WTC11 (cell line): ENCODE results near the gene FNIP1. TPM values are rescaled to one million over a fixed set of nuclear protein-coding genes. Genes with fewer than 3 reads are reported as not detected.

Experiments
- ATAC-seq: fragments of 200-7000 bp; cut with Tn5 transposase; 2 replicates; pipeline ENCODE4 v1.10.0; 2021; ENCODE audit warnings: mild to moderate bottlenecking, moderate library complexity
- CTCF ChIA-PET: fragments of 300-600 bp; sonication (Branson Sonifier 250); formaldehyde crosslinking; loops from one replicate; lab custom pipeline; 2021; ENCODE audit warnings: antibody characterized with exemption; lab: Charles Lee
- POLR2A ChIA-PET: fragments of 350-600 bp; sonication (Branson Sonifier 250); formaldehyde crosslinking; loops from one replicate; lab custom pipeline; 2021; ENCODE audit warnings: antibody characterized with exemption; lab: Charles Lee
- DNase-seq: peaks from one replicate; pipeline ENCODE4 v3.0.0; 2021; ENCODE audit warnings: low spot score
- H3K27ac Mint-ChIP-seq: 2 replicates; pipeline ENCODE4 v1.8.0; 2021; ENCODE audit warnings: mixed read lengths
- H3K27me3 Mint-ChIP-seq: 2 replicates; pipeline ENCODE4 v1.8.0; 2021; ENCODE audit warnings: low read depth, mild to moderate bottlenecking, moderate library complexity, mixed read lengths
- H3K36me3 Mint-ChIP-seq: 2 replicates; pipeline ENCODE4 v1.8.0; 2021; ENCODE audit warnings: mixed read lengths
- H3K4me1 Mint-ChIP-seq: 2 replicates; pipeline ENCODE4 v1.8.0; 2022; ENCODE audit warnings: mixed read lengths
- H3K4me3 Mint-ChIP-seq: 2 replicates; pipeline ENCODE4 v1.8.0; 2021; ENCODE audit warnings: mild to moderate bottlenecking, moderate library complexity, mixed read lengths
- H3K9me3 Mint-ChIP-seq: 2 replicates; pipeline ENCODE4 v1.8.0; 2021; ENCODE audit warnings: mixed read lengths
- AFF4 ChIP-seq: sonication (generic); formaldehyde crosslinking; IDR thresholded peaks from 2 replicates; pipeline ENCODE4 v1.8.1; 2023; ENCODE audit warnings: mild to moderate bottlenecking, missing genetic modification reagents, borderline replicate concordance
- CDX4 ChIP-seq: fragments of 250-450 bp; sonication (Bioruptor Pico); IDR thresholded peaks from 2 replicates; pipeline ENCODE4 v1.9.0; 2021; ENCODE audit warnings: moderate library complexity, mild to moderate bottlenecking, inconsistent platforms, borderline replicate concordance
- EMX1 ChIP-seq: fragments of 250-450 bp; sonication (Bioruptor Pico); IDR thresholded peaks from 2 replicates; pipeline ENCODE4 v1.8.0; 2021; ENCODE audit warnings: mild to moderate bottlenecking
- FOXK1 ChIP-seq: sonication (generic); formaldehyde crosslinking; IDR thresholded peaks from 2 replicates; pipeline ENCODE4 v1.8.0; 2022; ENCODE audit warnings: mild to moderate bottlenecking, moderate library complexity, missing genetic modification reagents
- IRF2 ChIP-seq: sonication (generic); formaldehyde crosslinking; IDR thresholded peaks from 2 replicates; pipeline ENCODE4 v1.8.0; 2022; ENCODE audit warnings: low read depth, missing genetic modification reagents, borderline replicate concordance
- KAT7 ChIP-seq: sonication (generic); formaldehyde crosslinking; IDR thresholded peaks from 2 replicates; pipeline ENCODE4 v1.8.1; 2023; ENCODE audit warnings: missing genetic modification reagents, mild to moderate bottlenecking, borderline replicate concordance
- NR2C2 ChIP-seq: sonication (generic); formaldehyde crosslinking; IDR thresholded peaks from 2 replicates; pipeline ENCODE4 v1.8.0; 2022; ENCODE audit warnings: mild to moderate bottlenecking, missing genetic modification reagents
- OVOL2 ChIP-seq: fragments of 250-450 bp; sonication (Bioruptor Pico); IDR thresholded peaks from 2 replicates; pipeline ENCODE4 v1.9.0; 2021; ENCODE audit warnings: mild to moderate bottlenecking, borderline replicate concordance
- PRRX2 ChIP-seq: fragments of 250-450 bp; sonication (Bioruptor Pico); IDR thresholded peaks from 2 replicates; pipeline ENCODE4 v1.8.0; 2021; ENCODE audit warnings: mild to moderate bottlenecking
- SMAD4 ChIP-seq: sonication (generic); formaldehyde crosslinking; IDR thresholded peaks from 2 replicates; pipeline ENCODE4 v1.8.0; 2022; ENCODE audit warnings: mild to moderate bottlenecking, missing genetic modification reagents
- TCF7 ChIP-seq: sonication (generic); formaldehyde crosslinking; IDR thresholded peaks from 2 replicates; pipeline ENCODE4 v1.8.0; 2022; ENCODE audit warnings: mild to moderate bottlenecking, low read depth, missing genetic modification reagents, moderate library complexity
- TEAD1 ChIP-seq: sonication (generic); formaldehyde crosslinking; IDR thresholded peaks from 2 replicates; pipeline ENCODE4 v1.8.0; 2022; ENCODE audit warnings: mild to moderate bottlenecking, missing genetic modification reagents
- TEAD4 ChIP-seq: sonication (generic); formaldehyde crosslinking; IDR thresholded peaks from 2 replicates; pipeline ENCODE4 v1.8.0; 2022; ENCODE audit warnings: mild to moderate bottlenecking, missing genetic modification reagents
- TP53 ChIP-seq: sonication (generic); formaldehyde crosslinking; IDR thresholded peaks from 2 replicates; pipeline ENCODE4 v1.8.1; 2023; ENCODE audit warnings: mild to moderate bottlenecking, missing genetic modification reagents
- ZNF138 ChIP-seq: sonication (generic); formaldehyde crosslinking; conservative IDR thresholded peaks from 2 replicates; pipeline ENCODE4 v1.8.1; 2022; ENCODE audit warnings: mild to moderate bottlenecking, moderate library complexity, missing genetic modification reagents
- ZNF263 ChIP-seq: sonication (generic); formaldehyde crosslinking; IDR thresholded peaks from 2 replicates; pipeline ENCODE4 v1.8.1; 2022; ENCODE audit warnings: low read depth, mild to moderate bottlenecking, moderate library complexity, missing genetic modification reagents
- ZNF396 ChIP-seq: fragments of 250-450 bp; sonication (Bioruptor Pico); IDR thresholded peaks from 2 replicates; pipeline ENCODE4 v1.8.0; 2021; ENCODE audit warnings: mild to moderate bottlenecking, moderate library complexity, borderline replicate concordance
- ZNF671 ChIP-seq: fragments of 250-450 bp; sonication (Bioruptor Pico); IDR thresholded peaks from 2 replicates; pipeline ENCODE4 v1.8.0; 2021; ENCODE audit warnings: mild to moderate bottlenecking
- total RNA-seq: library from RNA; stranded (reverse); gene quantifications from 3 replicates; pipeline ENCODE4 v1.2.3, GENCODE V29; 2021
- TF ChIP-seq, protein P1 (sequence below): fragments of 250-450 bp; sonication (Bioruptor Pico); IDR thresholded peaks from 2 replicates; pipeline ENCODE4 v1.9.0; 2021; ENCODE audit warnings: mild to moderate bottlenecking, borderline replicate concordance
- TF ChIP-seq, protein P2 (sequence below): sonication (generic); formaldehyde crosslinking; IDR thresholded peaks from 2 replicates; pipeline ENCODE4 v1.8.1; 2022; ENCODE audit warnings: mild to moderate bottlenecking, moderate library complexity, missing genetic modification reagents

Gene FNIP1
- total RNA-seq, 1 experiment from 2014 or later, result 17.2 TPM

DNA sequence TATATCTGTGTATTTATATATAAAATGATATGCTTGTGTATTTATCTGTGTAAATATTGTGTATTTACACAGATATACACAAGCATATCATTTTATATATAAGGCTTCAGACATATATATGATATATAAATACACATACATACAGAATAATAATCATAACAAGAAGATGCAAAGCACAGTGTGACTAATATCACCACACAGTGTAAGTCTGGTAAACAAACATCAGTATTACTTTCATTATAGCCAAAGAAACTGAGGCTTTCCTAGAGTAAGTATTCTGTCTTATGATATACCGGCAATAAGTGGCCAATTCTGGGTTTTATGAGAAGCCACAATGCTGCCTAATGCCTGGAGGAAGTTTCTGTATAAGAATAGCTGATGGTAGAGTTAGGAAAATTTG, 131.9 kb downstream of the FNIP1 start (continued):
- no peak for TF ChIP-seq IRF2

DNA sequence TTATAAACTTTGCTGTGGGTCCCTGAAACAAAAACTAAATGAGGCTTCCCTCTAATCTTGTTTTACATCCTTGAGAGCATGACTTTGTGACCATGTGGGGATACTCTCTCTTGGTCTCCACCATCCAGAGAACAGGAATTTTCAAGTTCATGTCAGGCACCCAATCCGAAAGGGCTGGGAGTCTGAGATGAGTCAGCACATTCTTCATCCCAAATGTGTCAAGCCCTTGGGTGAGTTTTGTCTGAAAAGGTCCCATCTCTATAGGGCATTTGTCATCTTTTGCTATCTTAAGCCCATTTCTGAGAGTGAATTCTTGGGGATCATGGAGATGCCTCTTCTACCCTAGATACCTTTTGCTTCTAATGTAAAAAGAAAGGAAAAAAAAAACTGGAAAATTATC, 134.9 kb downstream of the FNIP1 start:
- peaks cover 37% of the 10 kb centered on the region for H3K9me3 Mint-ChIP-seq
- DNase-seq (no peak), ATAC-seq (no peak)
- no peak overlapping the region for H3K27ac Mint-ChIP-seq
- no peaks in the 10 kb centered on the region; the same call in 1 of the 2 replicates for H3K27me3 Mint-ChIP-seq
- CTCF ChIA-PET, result no interaction called here
- peaks cover 53% of the 10 kb centered on the region for H3K36me3 Mint-ChIP-seq
- TF ChIP-seq TEAD4 (CRISPR knock-in tag) (no peak), KAT7 (CRISPR knock-in tag) (no peak), TCF7 (no peak), PRRX2 (CRISPR knock-in tag) (no peak), NR2C2 (CRISPR knock-in tag) (no peak), OVOL2 (CRISPR knock-in tag) (no peak), SMAD4 (CRISPR knock-in tag) (no peak), AFF4 (CRISPR knock-in tag) (no peak), TEAD1 (no peak)
- TF ChIP-seq, protein P1, sequence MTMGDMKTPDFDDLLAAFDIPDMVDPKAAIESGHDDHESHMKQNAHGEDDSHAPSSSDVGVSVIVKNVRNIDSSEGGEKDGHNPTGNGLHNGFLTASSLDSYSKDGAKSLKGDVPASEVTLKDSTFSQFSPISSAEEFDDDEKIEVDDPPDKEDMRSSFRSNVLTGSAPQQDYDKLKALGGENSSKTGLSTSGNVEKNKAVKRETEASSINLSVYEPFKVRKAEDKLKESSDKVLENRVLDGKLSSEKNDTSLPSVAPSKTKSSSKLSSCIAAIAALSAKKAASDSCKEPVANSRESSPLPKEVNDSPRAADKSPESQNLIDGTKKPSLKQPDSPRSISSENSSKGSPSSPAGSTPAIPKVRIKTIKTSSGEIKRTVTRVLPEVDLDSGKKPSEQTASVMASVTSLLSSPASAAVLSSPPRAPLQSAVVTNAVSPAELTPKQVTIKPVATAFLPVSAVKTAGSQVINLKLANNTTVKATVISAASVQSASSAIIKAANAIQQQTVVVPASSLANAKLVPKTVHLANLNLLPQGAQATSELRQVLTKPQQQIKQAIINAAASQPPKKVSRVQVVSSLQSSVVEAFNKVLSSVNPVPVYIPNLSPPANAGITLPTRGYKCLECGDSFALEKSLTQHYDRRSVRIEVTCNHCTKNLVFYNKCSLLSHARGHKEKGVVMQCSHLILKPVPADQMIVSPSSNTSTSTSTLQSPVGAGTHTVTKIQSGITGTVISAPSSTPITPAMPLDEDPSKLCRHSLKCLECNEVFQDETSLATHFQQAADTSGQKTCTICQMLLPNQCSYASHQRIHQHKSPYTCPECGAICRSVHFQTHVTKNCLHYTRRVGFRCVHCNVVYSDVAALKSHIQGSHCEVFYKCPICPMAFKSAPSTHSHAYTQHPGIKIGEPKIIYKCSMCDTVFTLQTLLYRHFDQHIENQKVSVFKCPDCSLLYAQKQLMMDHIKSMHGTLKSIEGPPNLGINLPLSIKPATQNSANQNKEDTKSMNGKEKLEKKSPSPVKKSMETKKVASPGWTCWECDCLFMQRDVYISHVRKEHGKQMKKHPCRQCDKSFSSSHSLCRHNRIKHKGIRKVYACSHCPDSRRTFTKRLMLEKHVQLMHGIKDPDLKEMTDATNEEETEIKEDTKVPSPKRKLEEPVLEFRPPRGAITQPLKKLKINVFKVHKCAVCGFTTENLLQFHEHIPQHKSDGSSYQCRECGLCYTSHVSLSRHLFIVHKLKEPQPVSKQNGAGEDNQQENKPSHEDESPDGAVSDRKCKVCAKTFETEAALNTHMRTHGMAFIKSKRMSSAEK, result no peak
- no peaks in the 10 kb centered on the region for H3K4me1 Mint-ChIP-seq
- H3K4me3 Mint-ChIP-seq, result no peak overlapping the region
- POLR2A ChIA-PET, result no interaction called here

DNA sequence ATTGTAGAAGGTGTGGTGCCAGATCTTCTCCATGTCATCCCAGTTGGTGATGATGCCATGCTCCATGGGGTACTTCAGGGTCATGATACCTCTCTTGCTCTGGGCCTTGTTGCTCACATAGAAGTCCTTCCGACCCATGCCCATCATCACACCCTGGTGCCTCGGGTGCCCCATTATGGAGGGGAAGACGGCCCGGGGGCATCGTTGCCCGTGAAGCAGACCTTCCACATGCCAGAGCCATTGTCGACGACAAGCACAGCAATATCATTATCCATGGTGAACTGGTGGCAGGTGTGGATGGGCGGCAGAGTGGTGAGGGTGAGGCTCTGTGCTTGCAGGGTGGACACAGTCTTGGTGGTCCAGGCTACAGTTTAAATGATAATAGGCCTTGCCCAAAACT, 137.0 kb downstream of the FNIP1 start:
- CTCF ChIA-PET, result no interaction called here
- Mint-ChIP-seq H3K4me3 (no peak overlapping the region), H3K9me3 (peaks cover 37% of the 10 kb centered on the region), H3K27ac (no peak overlapping the region), H3K36me3 (peaks cover 53% of the 10 kb centered on the region), H3K4me1 (no peaks in the 10 kb centered on the region), H3K27me3 (no peaks in the 10 kb centered on the region; the same call in 1 of the 2 replicates)
- TF ChIP-seq TCF7 (no peak), ZNF138 (no peak), ZNF671 (CRISPR knock-in tag) (no peak), TEAD4 (CRISPR knock-in tag) (no peak), KAT7 (CRISPR knock-in tag) (no peak), CDX4 (no peak), EMX1 (no peak), ZNF263 (CRISPR knock-in tag) (no peak), TP53 (CRISPR knock-in tag) (no peak), ZNF396 (no peak), FOXK1 (CRISPR knock-in tag) (no peak)
- TF ChIP-seq, protein P2, sequence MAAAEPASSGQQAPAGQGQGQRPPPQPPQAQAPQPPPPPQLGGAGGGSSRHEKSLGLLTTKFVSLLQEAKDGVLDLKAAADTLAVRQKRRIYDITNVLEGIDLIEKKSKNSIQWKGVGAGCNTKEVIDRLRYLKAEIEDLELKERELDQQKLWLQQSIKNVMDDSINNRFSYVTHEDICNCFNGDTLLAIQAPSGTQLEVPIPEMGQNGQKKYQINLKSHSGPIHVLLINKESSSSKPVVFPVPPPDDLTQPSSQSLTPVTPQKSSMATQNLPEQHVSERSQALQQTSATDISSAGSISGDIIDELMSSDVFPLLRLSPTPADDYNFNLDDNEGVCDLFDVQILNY, result no peak
- DNase-seq (no peak), ATAC-seq (no peak)
- POLR2A ChIA-PET, result no interaction called here
